Breast epithelium (tissue), 3 donors: Measurements from ENCODE around the gene SLC34A3.

Experiments
- POLR2A ChIP-seq: fragments of 450-650 bp; IDR thresholded peaks from one replicate; pipeline ENCODE4 v1.6.1; 2016; ENCODE audit warnings: antibody characterized with exemption, mild to moderate bottlenecking, moderate library complexity
- POLR2AphosphoS5 ChIP-seq, 3 donors: sonication (generic); formaldehyde crosslinking; IDR thresholded peaks; one replicate each; pipeline ENCODE4 v1.6.1; 2017; ENCODE audit warnings: antibody characterized with exemption in 3 of 3
- TF ChIP-seq, protein P1 (sequence below), 3 donors: fragments of 450-650 bp; IDR thresholded peaks; one replicate each; pipeline ENCODE4 v1.5.1; 2016 to 2017; ENCODE audit warnings: antibody characterized with exemption in 3 of 3, mild to moderate bottlenecking in 3 of 3, moderate library complexity in 3 of 3

DNA sequence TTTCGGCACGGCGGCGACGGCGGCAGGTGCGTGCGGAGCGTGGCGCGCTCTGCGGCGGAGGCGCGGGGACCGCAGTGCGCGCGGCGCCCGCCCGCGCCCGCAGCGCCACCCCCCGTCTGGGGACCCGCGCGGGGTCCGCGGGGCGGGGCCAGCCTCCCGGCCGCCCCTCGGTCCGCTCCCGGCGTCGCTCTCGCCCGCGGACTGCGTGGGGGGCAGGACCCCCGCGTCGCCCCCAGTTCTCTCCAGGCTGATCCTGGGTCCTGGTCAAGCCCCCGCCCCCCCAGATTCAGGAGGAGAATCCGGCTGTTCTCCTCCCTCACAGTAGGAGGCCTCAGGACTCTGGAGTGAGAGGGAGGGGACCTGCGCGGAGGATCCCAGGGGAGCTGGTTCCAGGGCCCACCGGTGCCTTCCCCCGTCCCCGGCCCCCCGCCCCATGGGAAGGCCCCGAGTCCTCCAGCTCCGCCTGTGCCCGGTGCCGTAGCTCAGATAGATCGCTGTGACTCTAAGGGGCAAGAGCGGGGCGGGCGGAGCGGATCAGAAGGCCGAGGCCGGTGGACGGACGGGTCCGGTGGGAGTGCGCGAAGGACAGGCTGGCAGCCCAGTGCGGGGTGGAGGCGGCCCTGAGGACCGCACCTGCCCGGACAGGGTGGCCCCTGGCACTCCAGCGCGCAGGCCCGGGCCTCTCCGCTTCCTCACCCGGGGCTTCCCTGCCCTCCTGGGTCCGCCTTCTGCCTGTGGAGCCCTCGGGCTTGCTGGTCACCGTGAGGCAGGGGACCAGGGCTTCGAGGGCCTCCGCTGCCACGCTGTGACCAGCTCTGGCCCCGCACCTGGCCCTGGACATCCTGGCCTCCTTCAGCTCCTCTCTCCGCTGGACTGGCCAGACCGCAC is 8.3 kb upstream of the SLC34A3 start, which contains the start of gene RNF208:
- TF ChIP-seq POLR2AphosphoS5 (IDR thresholded peaks at IDR 0.05) (no peak), POLR2A (no peak)
- TF ChIP-seq, protein P1, sequence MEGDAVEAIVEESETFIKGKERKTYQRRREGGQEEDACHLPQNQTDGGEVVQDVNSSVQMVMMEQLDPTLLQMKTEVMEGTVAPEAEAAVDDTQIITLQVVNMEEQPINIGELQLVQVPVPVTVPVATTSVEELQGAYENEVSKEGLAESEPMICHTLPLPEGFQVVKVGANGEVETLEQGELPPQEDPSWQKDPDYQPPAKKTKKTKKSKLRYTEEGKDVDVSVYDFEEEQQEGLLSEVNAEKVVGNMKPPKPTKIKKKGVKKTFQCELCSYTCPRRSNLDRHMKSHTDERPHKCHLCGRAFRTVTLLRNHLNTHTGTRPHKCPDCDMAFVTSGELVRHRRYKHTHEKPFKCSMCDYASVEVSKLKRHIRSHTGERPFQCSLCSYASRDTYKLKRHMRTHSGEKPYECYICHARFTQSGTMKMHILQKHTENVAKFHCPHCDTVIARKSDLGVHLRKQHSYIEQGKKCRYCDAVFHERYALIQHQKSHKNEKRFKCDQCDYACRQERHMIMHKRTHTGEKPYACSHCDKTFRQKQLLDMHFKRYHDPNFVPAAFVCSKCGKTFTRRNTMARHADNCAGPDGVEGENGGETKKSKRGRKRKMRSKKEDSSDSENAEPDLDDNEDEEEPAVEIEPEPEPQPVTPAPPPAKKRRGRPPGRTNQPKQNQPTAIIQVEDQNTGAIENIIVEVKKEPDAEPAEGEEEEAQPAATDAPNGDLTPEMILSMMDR (IDR thresholded peaks at IDR 0.05) = no peak
